Measurements from ENCODE around the gene PTPRE.
"Not testable (repeated sequence)": the region's sequence is repeated elsewhere in the genome, so short reads cannot be mapped to it uniquely, and the experiment has no call there.

The PTPRE gene

GRCh38 chr10:127979566-127979965 lies 72.7 kb downstream of the PTPRE start:
- Histone ChIP-seq H3K9ac (ENCODE audit: low read depth, low read length) (no peak overlapping the region), H3K4me2 (ENCODE audit: low read length) (no peak overlapping the region), H3K36me3 (ENCODE audit: insufficient read depth, low read length) (no peaks in the 10 kb centered on the region), H3K27me3 (ENCODE audit: control insufficient read depth, insufficient read depth, low read length) (no peaks in the 10 kb centered on the region), H3K9me3 (replicated peaks; ENCODE audit: low read length) (no peaks in the 10 kb centered on the region), H3K4me3 (ENCODE audit: low read length) (no peak overlapping the region), H3K4me1 (ENCODE audit: control insufficient read depth, insufficient read depth, low read length) (peaks cover 32% of the 10 kb centered on the region)

GRCh38 chr10:127980898-127981297 lies 74.0 kb downstream of the PTPRE start:
- no peaks in the 10 kb centered on the region for H3K9me3 ChIP-seq (replicated peaks; ENCODE audit: low read length)
- no peak overlapping the region for H3K4me2 ChIP-seq (ENCODE audit: low read length)
- H3K9ac ChIP-seq (ENCODE audit: low read depth, low read length): no peak overlapping the region
- H3K27me3 ChIP-seq (ENCODE audit: control insufficient read depth, insufficient read depth, low read length): no peaks in the 10 kb centered on the region
- no peaks in the 10 kb centered on the region for H3K36me3 ChIP-seq (ENCODE audit: insufficient read depth, low read length)
- H3K4me1 ChIP-seq (ENCODE audit: control insufficient read depth, insufficient read depth, low read length): peaks cover 29% of the 10 kb centered on the region
- no peak overlapping the region for H3K4me3 ChIP-seq (ENCODE audit: low read length)

- H3K36me3 ChIP-seq (ENCODE audit: insufficient read depth, low read length): no peaks in the 10 kb centered on the region
- peaks cover 12% of the 10 kb centered on the region for H3K4me1 ChIP-seq (ENCODE audit: control insufficient read depth, insufficient read depth, low read length)
- no peak overlapping the region for H3K9ac ChIP-seq (ENCODE audit: low read depth, low read length)
- H3K27me3 ChIP-seq (ENCODE audit: control insufficient read depth, insufficient read depth, low read length): no peaks in the 10 kb centered on the region
- no peaks in the 10 kb centered on the region for H3K9me3 ChIP-seq (replicated peaks; ENCODE audit: low read length)
- no peak overlapping the region for H3K4me3 ChIP-seq (ENCODE audit: low read length)
- H3K4me2 ChIP-seq (ENCODE audit: low read length): no peak overlapping the region
Observed at GRCh38 chr10:127982601-127983000, 75.7 kb downstream of the PTPRE start.

DNA sequence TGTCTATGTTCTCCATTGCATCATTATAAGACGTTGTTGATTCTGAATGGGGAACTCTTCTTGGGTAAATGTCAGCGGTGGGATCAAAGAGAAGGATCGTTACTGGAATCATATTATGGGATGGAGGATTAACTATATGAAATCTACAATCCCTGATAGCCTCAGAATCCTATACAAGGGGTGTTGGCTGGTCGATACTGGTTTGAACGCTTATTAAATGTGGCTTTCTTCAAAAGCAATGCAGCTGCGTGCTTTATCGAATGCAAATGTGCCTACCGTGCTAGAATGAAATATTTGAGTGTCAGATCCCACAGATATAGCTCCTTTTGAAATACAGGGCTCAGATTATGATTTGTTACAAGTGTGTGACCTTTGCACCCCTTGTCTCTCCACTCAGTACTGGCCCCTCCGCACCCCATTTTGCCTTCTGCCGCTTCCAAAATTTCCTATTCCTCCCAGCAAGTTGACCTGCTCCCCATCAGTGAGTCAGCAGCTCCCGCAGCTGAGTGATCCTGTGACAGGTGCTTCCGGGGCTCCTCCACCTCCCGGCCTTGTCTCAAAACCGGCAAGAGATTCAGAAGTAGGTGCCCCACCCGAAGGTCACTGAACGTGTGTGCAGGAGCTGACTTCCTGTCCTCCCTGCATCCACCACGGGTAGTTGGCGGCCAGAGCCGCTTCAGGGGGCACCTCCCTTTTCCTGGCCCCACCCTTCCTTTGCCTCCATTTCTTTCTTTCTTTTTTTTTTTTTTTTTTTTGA lies 76.6 kb downstream of the PTPRE start:
- H3K4me2 ChIP-seq (ENCODE audit: low read length): no peak overlapping the region
- no peak overlapping the region for H3K4me3 ChIP-seq (ENCODE audit: low read length)
- no peaks in the 10 kb centered on the region for H3K9me3 ChIP-seq (replicated peaks; ENCODE audit: low read length)
- no peaks in the 10 kb centered on the region for H3K36me3 ChIP-seq (ENCODE audit: insufficient read depth, low read length)
- H3K9ac ChIP-seq (ENCODE audit: low read depth, low read length): no peak overlapping the region
- H3K27me3 ChIP-seq (ENCODE audit: control insufficient read depth, insufficient read depth, low read length): no peaks in the 10 kb centered on the region
- H3K4me1 ChIP-seq (ENCODE audit: control insufficient read depth, insufficient read depth, low read length): peaks cover 3% of the 10 kb centered on the region

GRCh38 chr10:127984945-127985344 lies 78.0 kb downstream of the PTPRE start:
- H3K4me1 ChIP-seq (ENCODE audit: control insufficient read depth, insufficient read depth, low read length): peaks cover 8% of the 10 kb centered on the region
- no peak overlapping the region for H3K4me3 ChIP-seq (ENCODE audit: low read length)
- no peak overlapping the region for H3K9ac ChIP-seq (ENCODE audit: low read depth, low read length)
- H3K27me3 ChIP-seq (ENCODE audit: control insufficient read depth, insufficient read depth, low read length): no peaks in the 10 kb centered on the region
- no peak overlapping the region for H3K4me2 ChIP-seq (ENCODE audit: low read length)
- H3K9me3 ChIP-seq (replicated peaks; ENCODE audit: low read length): no peaks in the 10 kb centered on the region
- no peaks in the 10 kb centered on the region for H3K36me3 ChIP-seq (ENCODE audit: insufficient read depth, low read length)

DNA sequence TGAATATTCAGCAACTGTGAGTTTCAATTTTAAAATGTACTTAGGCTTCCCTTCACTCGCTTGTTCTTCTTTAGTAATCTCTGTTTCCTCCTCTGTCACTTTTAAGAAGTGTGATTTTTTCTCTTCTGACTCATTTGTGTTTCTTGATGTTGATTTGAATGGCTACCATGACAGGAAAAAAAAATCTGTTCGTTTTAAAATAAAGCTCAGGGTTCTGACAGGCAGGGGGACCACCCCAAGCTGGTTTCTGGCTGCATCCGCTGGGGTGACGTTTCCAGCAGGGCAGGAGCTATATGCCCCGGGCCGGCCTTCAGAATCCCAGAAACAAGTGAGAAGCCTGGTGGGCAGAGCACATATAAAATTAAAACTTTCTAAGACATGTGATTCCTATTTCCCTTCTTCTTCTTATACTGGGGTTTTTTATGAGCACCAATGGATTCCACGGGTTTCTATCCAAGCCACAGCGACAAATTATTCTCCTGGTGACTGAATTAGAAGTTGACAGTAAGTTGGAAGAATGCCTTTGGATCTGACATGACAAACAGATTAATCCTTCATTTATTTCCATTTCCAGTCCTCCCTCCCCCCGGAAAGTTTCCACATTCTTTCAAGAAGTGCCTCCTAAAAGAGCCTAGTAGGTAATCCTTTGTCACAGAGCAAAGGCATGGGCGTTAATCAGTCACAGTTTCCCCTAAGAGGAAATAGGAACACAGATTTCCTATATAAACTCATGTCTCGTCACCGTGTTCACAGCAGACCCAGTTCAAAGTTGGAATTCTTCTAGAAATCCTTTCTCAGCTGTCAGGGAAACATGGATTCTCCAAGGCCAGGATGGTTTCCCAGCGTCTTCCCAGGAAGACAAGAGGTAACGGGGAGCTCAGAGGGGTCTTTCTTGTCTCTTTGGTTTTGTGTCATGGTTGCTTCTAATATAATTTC lies 79.9 kb downstream of the PTPRE start:
- peaks cover 27% of the 10 kb centered on the region for H3K4me1 ChIP-seq (ENCODE audit: control insufficient read depth, insufficient read depth, low read length)
- no peaks in the 10 kb centered on the region for H3K9me3 ChIP-seq (replicated peaks; ENCODE audit: low read length)
- H3K9ac ChIP-seq (ENCODE audit: low read depth, low read length): no peak overlapping the region
- H3K4me2 ChIP-seq (ENCODE audit: low read length): no peak overlapping the region
- H3K36me3 ChIP-seq (ENCODE audit: insufficient read depth, low read length): no peaks in the 10 kb centered on the region
- H3K27me3 ChIP-seq (ENCODE audit: control insufficient read depth, insufficient read depth, low read length): no peaks in the 10 kb centered on the region
- no peak overlapping the region for H3K4me3 ChIP-seq (ENCODE audit: low read length)

GRCh38 chr10:127987467-127988380 lies 80.8 kb downstream of the PTPRE start:
- Histone ChIP-seq H3K9me3 (replicated peaks; ENCODE audit: low read length) (no peaks in the 10 kb centered on the region), H3K27me3 (ENCODE audit: control insufficient read depth, insufficient read depth, low read length) (no peaks in the 10 kb centered on the region), H3K4me2 (ENCODE audit: low read length) (no peak overlapping the region), H3K4me3 (ENCODE audit: low read length) (no peak overlapping the region), H3K36me3 (ENCODE audit: insufficient read depth, low read length) (no peaks in the 10 kb centered on the region), H3K4me1 (ENCODE audit: control insufficient read depth, insufficient read depth, low read length) (peaks cover 34% of the 10 kb centered on the region), H3K9ac (ENCODE audit: low read depth, low read length) (no peak overlapping the region)

GRCh38 chr10:127989481-127990012 lies 82.6 kb downstream of the PTPRE start:
- Histone ChIP-seq H3K36me3 (ENCODE audit: insufficient read depth, low read length) (no peaks in the 10 kb centered on the region), H3K4me2 (ENCODE audit: low read length) (peak overlapping the region; percentile 42), H3K27me3 (ENCODE audit: control insufficient read depth, insufficient read depth, low read length) (no peaks in the 10 kb centered on the region), H3K4me3 (ENCODE audit: low read length) (no peak overlapping the region), H3K4me1 (ENCODE audit: control insufficient read depth, insufficient read depth, low read length) (peaks cover 34% of the 10 kb centered on the region), H3K9ac (ENCODE audit: low read depth, low read length) (peak overlapping the region; percentile 1), H3K9me3 (replicated peaks; ENCODE audit: low read length) (no peaks in the 10 kb centered on the region)

DNA sequence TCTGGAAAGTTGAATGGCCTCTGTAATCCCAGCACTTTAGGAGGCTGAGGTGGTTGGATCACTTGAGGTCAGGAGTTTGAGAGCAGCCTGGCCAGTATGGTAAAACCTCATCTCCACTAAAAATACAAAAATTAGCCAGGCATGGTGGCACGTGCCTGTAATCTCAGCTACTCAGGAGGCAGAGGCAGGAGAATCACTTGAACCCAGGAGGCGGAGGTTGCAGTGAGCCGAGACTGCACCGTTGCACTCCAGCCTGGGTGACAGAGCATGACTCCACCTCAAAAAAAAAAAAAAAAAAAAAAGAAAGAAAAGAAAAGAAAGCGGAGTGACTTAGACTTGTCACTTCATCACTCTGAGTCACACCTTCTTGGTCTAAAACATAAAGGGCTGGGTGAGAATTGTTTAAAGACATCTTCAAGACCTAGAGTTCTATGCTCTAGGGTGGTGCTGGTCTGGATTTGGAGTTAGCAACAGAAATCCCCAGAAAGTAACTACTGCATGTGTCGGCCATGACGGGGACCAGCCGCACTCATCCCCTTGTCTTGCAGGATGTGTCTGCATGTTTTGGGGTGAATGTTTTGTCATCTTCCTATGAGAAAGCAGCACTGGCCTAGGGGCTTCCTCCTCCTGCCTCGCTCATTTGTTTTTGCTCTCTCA lies 83.4 kb downstream of the PTPRE start:
- H3K4me3 ChIP-seq (ENCODE audit: low read length); H3K36me3 ChIP-seq (ENCODE audit: insufficient read depth, low read length); H3K27me3 ChIP-seq (ENCODE audit: control insufficient read depth, insufficient read depth, low read length); H3K9me3 ChIP-seq (replicated peaks; ENCODE audit: low read length): not testable (repeated sequence)
- Histone ChIP-seq H3K4me2 (ENCODE audit: low read length) (peak overlapping the region; percentile 79), H3K9ac (ENCODE audit: low read depth, low read length) (peak overlapping the region; percentile 71), H3K4me1 (ENCODE audit: control insufficient read depth, insufficient read depth, low read length) (peaks cover 34% of the 10 kb centered on the region)

GRCh38 chr10:127990846-127991542 lies 84.1 kb downstream of the PTPRE start:
- Histone ChIP-seq H3K4me2 (ENCODE audit: low read length) (peak overlapping the region; percentile 79), H3K9me3 (replicated peaks; ENCODE audit: low read length) (no peaks in the 10 kb centered on the region), H3K36me3 (ENCODE audit: insufficient read depth, low read length) (no peaks in the 10 kb centered on the region), H3K4me1 (ENCODE audit: control insufficient read depth, insufficient read depth, low read length) (peaks cover 34% of the 10 kb centered on the region), H3K27me3 (ENCODE audit: control insufficient read depth, insufficient read depth, low read length) (no peaks in the 10 kb centered on the region), H3K9ac (ENCODE audit: low read depth, low read length) (peak overlapping the region; percentile 71), H3K4me3 (ENCODE audit: low read length) (peak overlapping the region; percentile 47)

Measured in skeletal muscle satellite cell (primary cell).